Hepatocyte (in vitro differentiated cells): ENCODE results near the gene PDE1C. TPM values are rescaled to one million over a fixed set of nuclear protein-coding genes. Genes with fewer than 3 reads are reported as not detected.
"Not testable (repeated sequence)": the region's sequence is repeated elsewhere in the genome, so short reads cannot be mapped to it uniquely, and the experiment has no call there.

Source experiments
- DNase-seq: peaks from one replicate; pipeline ENCODE4 v3.0.0-alpha.2; 2016; ENCODE audit warnings: low spot score
- H2AFZ ChIP-seq: fragments of 200-600 bp; sonication (generic); 2 replicates; pipeline ENCODE4 v1.6.0; 2016; ENCODE audit warnings: antibody characterized with exemption, mild to moderate bottlenecking
- H3K27ac ChIP-seq: fragments of 200-600 bp; sonication (generic); 2 replicates; pipeline ENCODE4 v1.5.1; 2016; ENCODE audit warnings: mild to moderate bottlenecking
- H3K27me3 ChIP-seq: fragments of 200-600 bp; sonication (generic); 2 replicates; pipeline ENCODE4 v1.6.1; 2016
- H3K36me3 ChIP-seq: fragments of 200-600 bp; sonication (generic); replicated peaks from 2 replicates; pipeline ENCODE4 v1.5.1; 2016; ENCODE audit warnings: low read depth; ENCODE audit not compliant: insufficient read depth
- H3K4me1 ChIP-seq: fragments of 200-600 bp; sonication (generic); 2 replicates; pipeline ENCODE4 v1.5.1; 2016; ENCODE audit warnings: mild to moderate bottlenecking, moderate library complexity; ENCODE audit not compliant: insufficient read depth
- H3K4me2 ChIP-seq: fragments of 200-600 bp; sonication (generic); 2 replicates; pipeline ENCODE4 v1.6.0; 2016
- H3K4me3 ChIP-seq: fragments of 200-600 bp; sonication (generic); 2 replicates; pipeline ENCODE4 v1.5.1; 2016; ENCODE audit warnings: mild to moderate bottlenecking
- H3K79me2 ChIP-seq: fragments of 200-600 bp; sonication (generic); 2 replicates; pipeline ENCODE4 v1.6.0; 2017; ENCODE audit warnings: mild to moderate bottlenecking
- H3K9me2 ChIP-seq: fragments of 200-600 bp; sonication (generic); replicated peaks from 2 replicates; pipeline ENCODE4 v1.6.0; 2017; ENCODE audit warnings: mild to moderate bottlenecking; ENCODE audit not compliant: insufficient read depth
- H3K9me3 ChIP-seq: fragments of 200-600 bp; sonication (generic); 2 replicates; pipeline ENCODE4 v1.5.1; 2016; ENCODE audit warnings: low read depth, mild to moderate bottlenecking
- H4K20me1 ChIP-seq: fragments of 200-600 bp; sonication (generic); 2 replicates; pipeline ENCODE4 v1.6.0; 2016; ENCODE audit warnings: mild to moderate bottlenecking; ENCODE audit not compliant: insufficient read depth, poor library complexity, severe bottlenecking
- CTCF ChIP-seq: fragments of 200-600 bp; sonication (generic); IDR thresholded peaks from 2 replicates; pipeline ENCODE4 v1.5.1; 2016; ENCODE audit warnings: antibody characterized with exemption, mild to moderate bottlenecking; ENCODE audit not compliant: poor library complexity
- EZH2 ChIP-seq: fragments of 200-600 bp; sonication (generic); IDR thresholded peaks from 2 replicates; pipeline ENCODE4 v1.6.1; 2016; ENCODE audit warnings: antibody characterized with exemption, mild to moderate bottlenecking, borderline replicate concordance
- EZH2phosphoT487 ChIP-seq: fragments of 200-600 bp; sonication (generic); IDR thresholded peaks from one replicate; pipeline ENCODE4 v1.6.1; 2018; ENCODE audit warnings: antibody characterized with exemption, mild to moderate bottlenecking, low read depth, moderate library complexity; ENCODE audit not compliant: unreplicated experiment, severe bottlenecking
- WGBS: methylation state at CpG from one replicate; pipeline ENCODE4 v1.1.6; 2016; ENCODE audit warnings: low lambda C conversion rate; ENCODE audit errors: missing lambda C conversion rate; 5-methylcytosine and 5-hydroxymethylcytosine counted together
- polyA plus RNA-seq: library from polyadenylated mRNA; unstranded; fragments of >200 nt; fragmentation: Nextera tagmentation; extraction: Ambion mirVana; gene quantifications from 2 replicates; pipeline ENCODE4 v1.2.1, GENCODE V29; 2016
- total RNA-seq: library from RNA; depleted of rRNA; stranded (reverse); fragments of >200 nt; gene quantifications from 2 replicates; pipeline ENCODE4 v1.2.3, GENCODE V29; 2014

The PDE1C gene
- total and polyA plus RNA-seq, 2 experiments from 2014 or later: 1.8 to 5.0 TPM

GRCh38 chr7:32015133-32015532 is 55.1 kb downstream of the PDE1C start:
- no peak overlapping the region for H3K4me3 ChIP-seq
- no peaks in the 10 kb centered on the region for H3K36me3 ChIP-seq
- H3K27me3 ChIP-seq: no peaks in the 10 kb centered on the region
- no peak overlapping the region for H3K4me2 ChIP-seq
- peaks cover 10% of the 10 kb centered on the region for H3K4me1 ChIP-seq
- no peak for TF ChIP-seq EZH2
- TF ChIP-seq EZH2phosphoT487: no peak
- no peaks in the 10 kb centered on the region for H3K79me2 ChIP-seq
- H3K9me3 ChIP-seq: peaks cover 6% of the 10 kb centered on the region
- no peak overlapping the region for H2AFZ ChIP-seq
- DNase-seq: no peak
- 90% methylated on average over 2 of the region's 2 CpGs for WGBS
- H3K27ac ChIP-seq: no peak overlapping the region
- no peaks in the 10 kb centered on the region for H3K9me2 ChIP-seq
- H4K20me1 ChIP-seq: no peaks in the 10 kb centered on the region

- not testable (repeated sequence) for H3K27me3 ChIP-seq, H3K27ac ChIP-seq, H3K9me3 ChIP-seq, H3K4me1 ChIP-seq, H3K4me3 ChIP-seq, H2AFZ ChIP-seq, H4K20me1 ChIP-seq, H3K4me2 ChIP-seq, H3K36me3 ChIP-seq, H3K9me2 ChIP-seq, DNase-seq, H3K79me2 ChIP-seq
- WGBS: 30% methylated on average over 2 of the region's 2 CpGs
Observed at GRCh38 chr7:32013471-32013870, 56.7 kb downstream of the PDE1C start.

GRCh38 chr7:32005577-32005976 is 64.6 kb downstream of the PDE1C start:
- no peak overlapping the region for H3K4me2 ChIP-seq
- H3K36me3 ChIP-seq: no peaks in the 10 kb centered on the region
- H3K79me2 ChIP-seq: no peaks in the 10 kb centered on the region
- TF ChIP-seq EZH2phosphoT487 (no peak), EZH2 (no peak), CTCF (no peak)
- H3K4me3 ChIP-seq: no peak overlapping the region
- H3K27me3 ChIP-seq: no peaks in the 10 kb centered on the region
- H3K27ac ChIP-seq: no peak overlapping the region
- no peak for DNase-seq
- H3K9me3 ChIP-seq: no peaks in the 10 kb centered on the region
- H4K20me1 ChIP-seq: no peaks in the 10 kb centered on the region
- 92% methylated on average over 2 of the region's 2 CpGs for WGBS
- no peaks in the 10 kb centered on the region for H3K4me1 ChIP-seq
- no peak overlapping the region for H2AFZ ChIP-seq
- no peaks in the 10 kb centered on the region for H3K9me2 ChIP-seq

DNA sequence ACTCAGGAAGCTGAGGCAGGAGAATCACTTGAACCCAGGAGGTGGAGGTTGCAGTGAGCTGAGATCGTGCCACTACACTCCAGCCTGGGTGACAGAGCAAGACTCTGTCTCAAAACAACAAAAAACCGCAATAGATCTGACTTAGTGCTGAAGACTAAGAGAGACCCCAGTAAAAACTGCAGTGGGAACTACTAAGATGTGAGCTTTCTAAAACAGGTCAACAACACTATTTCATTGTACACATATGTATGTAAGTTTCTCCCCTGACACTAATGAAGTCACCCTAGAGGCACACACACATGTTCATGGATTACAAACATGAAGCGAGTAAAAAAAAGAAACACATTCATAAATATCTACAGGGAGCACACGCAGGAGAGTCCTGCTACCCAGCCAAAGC is 68.3 kb downstream of the PDE1C start:
- Histone ChIP-seq H3K36me3 (no peaks in the 10 kb centered on the region), H3K27me3 (no peaks in the 10 kb centered on the region), H3K9me2 (no peaks in the 10 kb centered on the region), H3K79me2 (no peaks in the 10 kb centered on the region), H3K4me2 (no peak overlapping the region), H3K27ac (no peak overlapping the region), H4K20me1 (no peaks in the 10 kb centered on the region), H3K4me3 (no peak overlapping the region), H3K4me1 (no peaks in the 10 kb centered on the region), H2AFZ (no peak overlapping the region), H3K9me3 (no peaks in the 10 kb centered on the region)
- 91% methylated on average over 4 of the region's 4 CpGs for WGBS
- no peak for TF ChIP-seq CTCF
- DNase-seq: no peak

- WGBS: 81% methylated on average over 2 of the region's 2 CpGs
- H4K20me1 ChIP-seq: no peaks in the 10 kb centered on the region
- no peak for DNase-seq
- no peaks in the 10 kb centered on the region for H3K27me3 ChIP-seq
- H3K36me3 ChIP-seq: no peaks in the 10 kb centered on the region
- H3K4me2 ChIP-seq: no peak overlapping the region
- H3K27ac ChIP-seq: no peak overlapping the region
- no peaks in the 10 kb centered on the region for H3K4me1 ChIP-seq
- H3K4me3 ChIP-seq: no peak overlapping the region
- H2AFZ ChIP-seq: no peak overlapping the region
- TF ChIP-seq CTCF (no peak), EZH2phosphoT487 (no peak), EZH2 (no peak)
- no peaks in the 10 kb centered on the region for H3K9me2 ChIP-seq
- no peaks in the 10 kb centered on the region for H3K9me3 ChIP-seq
- H3K79me2 ChIP-seq: no peaks in the 10 kb centered on the region
Observed at GRCh38 chr7:31997423-31997822, 72.8 kb downstream of the PDE1C start.
